CD4-positive, CD25-positive, alpha-beta regulatory T cell (primary cell): ENCODE measurements around the gene CRMP1. TPM values are rescaled to one million over a fixed set of nuclear protein-coding genes. Genes with fewer than 3 reads are reported as not detected.
A peak's percentile ranks its signal among the peaks of the same experiment; 100 is the strongest.

Experiments used
- ATAC-seq, 2 donors: fragments of 150-1000 bp; cut with Tn5 transposase; one replicate each; pipeline ENCODE4 v1.10.0; 2021; ENCODE audit warnings: low read depth in 2 of 2, moderate number of reproducible peaks in 2 of 2, moderate library complexity in 1 of 2
- DNase-seq, 3 donors: peaks; one replicate each; pipeline versions ENCODE4 v3.0.0 to v3.0.0-alpha.2; 2012 to 2022; ENCODE audit warnings: mixed read lengths in 1 of 3
- H3K27ac ChIP-seq: one replicate; pipeline ENCODE4 v1.7.0; 2013; ENCODE audit warnings: mild to moderate bottlenecking, low read length; ENCODE audit not compliant: insufficient read depth, poor library complexity, severe bottlenecking
- H3K27me3 ChIP-seq: one replicate; pipeline ENCODE4 v1.7.0; 2013; ENCODE audit warnings: low read length; ENCODE audit not compliant: control insufficient read depth, insufficient read depth
- H3K36me3 ChIP-seq: one replicate; pipeline ENCODE4 v1.7.0; 2013; ENCODE audit warnings: mild to moderate bottlenecking, low read length, moderate library complexity; ENCODE audit not compliant: control insufficient read depth, insufficient read depth
- H3K4me1 ChIP-seq: 2 replicates; pipeline ENCODE4 v1.7.0; 2013; ENCODE audit warnings: mild to moderate bottlenecking, low read length; ENCODE audit not compliant: insufficient read depth, control insufficient read depth, poor library complexity, severe bottlenecking
- H3K4me3 ChIP-seq: one replicate; pipeline ENCODE4 v1.7.0; 2013; ENCODE audit warnings: low read depth, mild to moderate bottlenecking, low read length, moderate library complexity
- H3K9me3 ChIP-seq, 2 experiments: 1 replicate in 1 of 2; 2 replicates in 1 of 2; pipeline ENCODE4 v1.7.0; 2013; ENCODE audit warnings: low read length in 2 of 2, mild to moderate bottlenecking in 1 of 2, moderate library complexity in 1 of 2; ENCODE audit not compliant: control insufficient read depth in 2 of 2
- H3K27ac Mint-ChIP-seq, 3 donors: one replicate each; pipeline ENCODE4 v1.8.0; 2020 to 2022; ENCODE audit warnings: mild to moderate bottlenecking in 3 of 3, mixed read lengths in 3 of 3, moderate library complexity in 2 of 3
- H3K27me3 Mint-ChIP-seq: one replicate; pipeline ENCODE4 v1.8.0; 2022; ENCODE audit warnings: mild to moderate bottlenecking, mixed read lengths
- H3K36me3 Mint-ChIP-seq: one replicate; pipeline ENCODE4 v1.8.0; 2020; ENCODE audit warnings: mixed read lengths
- H3K4me1 Mint-ChIP-seq, 4 donors: one replicate each; pipeline ENCODE4 v1.8.0; 2020 to 2022; ENCODE audit warnings: mixed read lengths in 4 of 4, mild to moderate bottlenecking in 1 of 4
- H3K4me3 Mint-ChIP-seq, 4 donors: one replicate each; pipeline ENCODE4 v1.8.0; 2020 to 2022; ENCODE audit warnings: mild to moderate bottlenecking in 4 of 4, mixed read lengths in 4 of 4, moderate library complexity in 3 of 4
- H3K9me3 Mint-ChIP-seq, 7 donors: one replicate each; pipeline ENCODE4 v1.8.0; 2020 to 2022; ENCODE audit warnings: mixed read lengths in 7 of 7, mild to moderate bottlenecking in 3 of 7, moderate library complexity in 2 of 7
- polyA plus RNA-seq, 4 donors: library from polyadenylated mRNA; unstranded; fragments of 300-500 nt; fragmentation: Illumina TruSeq; gene quantifications; one replicate each; pipeline ENCODE4 v1.2.3, GENCODE V29; 2021
- total RNA-seq: library from RNA; stranded (reverse); gene quantifications from one replicate; pipeline ENCODE4 v1.2.3, GENCODE V29; 2022

Gene CRMP1
- total and polyA plus RNA-seq, 5 donors from 2014 or later: not detected

- Histone ChIP-seq H3K4me3 (no peak overlapping the region), H3K9me3 (no peaks in the 10 kb centered on the region), H3K27ac (no peak overlapping the region), H3K27me3 (peaks cover 2% of the 10 kb centered on the region), H3K36me3 (no peaks in the 10 kb centered on the region), H3K4me1 (no peaks in the 10 kb centered on the region)
- DNase-seq (no peak), ATAC-seq (no peak)
- H3K27ac Mint-ChIP-seq: no peak overlapping the region
- H3K27me3 Mint-ChIP-seq: peaks cover 25% of the 10 kb centered on the region
- peaks cover 0 to 4% (median 2%) of the 10 kb centered on the region in 7 donors for H3K9me3 Mint-ChIP-seq
- H3K36me3 Mint-ChIP-seq: no peaks in the 10 kb centered on the region
- no peak overlapping the region for H3K4me3 Mint-ChIP-seq
- no peaks in the 10 kb centered on the region for H3K4me1 Mint-ChIP-seq
Measured at GRCh38 chr4:5900844-5901243, 8.0 kb upstream of the CRMP1 start.

GRCh38 chr4:5899881-5900280, 7.0 kb upstream of the CRMP1 start:
- Histone ChIP-seq H3K4me3 (no peak overlapping the region), H3K27ac (no peak overlapping the region), H3K9me3 (no peaks in the 10 kb centered on the region), H3K4me1 (no peaks in the 10 kb centered on the region), H3K27me3 (peaks cover 7% of the 10 kb centered on the region), H3K36me3 (no peaks in the 10 kb centered on the region)
- H3K4me3 Mint-ChIP-seq: no peak overlapping the region
- H3K27me3 Mint-ChIP-seq: peaks cover 27% of the 10 kb centered on the region
- peak overlapping the region in 1 of 3 donors; percentile 14 for H3K27ac Mint-ChIP-seq
- DNase-seq (no peak), ATAC-seq (no peak)
- H3K4me1 Mint-ChIP-seq: no peaks in the 10 kb centered on the region
- H3K36me3 Mint-ChIP-seq: no peaks in the 10 kb centered on the region
- peaks cover 0 to 4% (median 0%) of the 10 kb centered on the region in 7 donors for H3K9me3 Mint-ChIP-seq

- Histone ChIP-seq H3K27ac (no peak overlapping the region), H3K4me3 (no peak overlapping the region), H3K27me3 (peaks cover 5% of the 10 kb centered on the region), H3K4me1 (no peaks in the 10 kb centered on the region), H3K36me3 (no peaks in the 10 kb centered on the region), H3K9me3 (no peaks in the 10 kb centered on the region)
- ATAC-seq (no peak), DNase-seq (no peak)
- peaks cover 26% of the 10 kb centered on the region for H3K27me3 Mint-ChIP-seq
- H3K4me1 Mint-ChIP-seq: no peaks in the 10 kb centered on the region
- no peaks in the 10 kb centered on the region for H3K36me3 Mint-ChIP-seq
- H3K4me3 Mint-ChIP-seq: no peak overlapping the region
- no peak overlapping the region for H3K27ac Mint-ChIP-seq
- peaks cover 0 to 4% (median 0%) of the 10 kb centered on the region in 7 donors for H3K9me3 Mint-ChIP-seq
Measured at GRCh38 chr4:5899396-5899795, 6.5 kb upstream of the CRMP1 start.

- H3K27ac Mint-ChIP-seq: no peak overlapping the region
- no peak overlapping the region for H3K27ac ChIP-seq
- H3K36me3 ChIP-seq: no peaks in the 10 kb centered on the region
- no peak overlapping the region for H3K4me3 ChIP-seq
- ATAC-seq (no peak), DNase-seq (no peak)
- no peak overlapping the region for H3K4me3 Mint-ChIP-seq
- peaks cover 0 to 3% (median 0%) of the 10 kb centered on the region in 4 donors for H3K4me1 Mint-ChIP-seq
- H3K9me3 Mint-ChIP-seq: peaks cover 0 to 7% (median 0%) of the 10 kb centered on the region in 7 donors
- no peaks in the 10 kb centered on the region for H3K36me3 Mint-ChIP-seq
- no peaks in the 10 kb centered on the region for H3K9me3 ChIP-seq
- H3K4me1 ChIP-seq: no peaks in the 10 kb centered on the region
- peaks cover 30% of the 10 kb centered on the region for H3K27me3 Mint-ChIP-seq
- H3K27me3 ChIP-seq: peaks cover 10% of the 10 kb centered on the region
Measured at GRCh38 chr4:5897674-5898073, 4.8 kb upstream of the CRMP1 start.

- peaks cover 39% of the 10 kb centered on the region for H3K27me3 Mint-ChIP-seq
- Histone ChIP-seq H3K27me3 (peaks cover 16% of the 10 kb centered on the region), H3K27ac (no peak overlapping the region), H3K9me3 (no peaks in the 10 kb centered on the region), H3K36me3 (no peaks in the 10 kb centered on the region), H3K4me3 (no peak overlapping the region), H3K4me1 (no peaks in the 10 kb centered on the region)
- DNase-seq (no peak), ATAC-seq (no peak)
- peaks cover 0 to 7% (median 0%) of the 10 kb centered on the region in 7 donors for H3K9me3 Mint-ChIP-seq
- H3K36me3 Mint-ChIP-seq: no peaks in the 10 kb centered on the region
- peaks cover 0 to 6% (median 0%) of the 10 kb centered on the region in 4 donors for H3K4me1 Mint-ChIP-seq
- no peak overlapping the region for H3K27ac Mint-ChIP-seq
- H3K4me3 Mint-ChIP-seq: no peak overlapping the region
Measured at GRCh38 chr4:5895287-5895686, 2.4 kb upstream of the CRMP1 start.

- Mint-ChIP-seq H3K27ac (no peak overlapping the region), H3K4me1 (peaks cover 0 to 9% (median 2%) of the 10 kb centered on the region in 4 donors), H3K27me3 (peaks cover 49% of the 10 kb centered on the region), H3K36me3 (no peaks in the 10 kb centered on the region), H3K9me3 (peaks cover 0 to 7% (median 2%) of the 10 kb centered on the region in 7 donors), H3K4me3 (no peak overlapping the region)
- no peak overlapping the region for H3K4me3 ChIP-seq
- H3K9me3 ChIP-seq: no peaks in the 10 kb centered on the region
- DNase-seq: no peak
- H3K36me3 ChIP-seq: no peaks in the 10 kb centered on the region
- ATAC-seq: no peak
- no peak overlapping the region for H3K27ac ChIP-seq
- H3K27me3 ChIP-seq: peaks cover 24% of the 10 kb centered on the region
- no peaks in the 10 kb centered on the region for H3K4me1 ChIP-seq
Measured at GRCh38 chr4:5894266-5894665, 1.4 kb upstream of the CRMP1 start.

GRCh38 chr4:5893591-5893990, 705 bp upstream of the CRMP1 start:
- Histone ChIP-seq H3K4me1 (no peaks in the 10 kb centered on the region), H3K9me3 (no peaks in the 10 kb centered on the region), H3K27ac (no peak overlapping the region), H3K36me3 (no peaks in the 10 kb centered on the region), H3K27me3 (peaks cover 26% of the 10 kb centered on the region), H3K4me3 (no peak overlapping the region)
- DNase-seq (no peak), ATAC-seq (no peak)
- H3K27me3 Mint-ChIP-seq: peaks cover 56% of the 10 kb centered on the region
- H3K27ac Mint-ChIP-seq: no peak overlapping the region
- H3K4me1 Mint-ChIP-seq: peaks cover 0 to 13% (median 2%) of the 10 kb centered on the region in 4 donors
- H3K4me3 Mint-ChIP-seq: peak overlapping the region in 1 of 4 donors; percentile 3
- no peaks in the 10 kb centered on the region for H3K36me3 Mint-ChIP-seq
- peaks cover 0 to 8% (median 2%) of the 10 kb centered on the region in 7 donors for H3K9me3 Mint-ChIP-seq

- no peak overlapping the region for H3K27ac Mint-ChIP-seq
- peaks cover 57% of the 10 kb centered on the region for H3K27me3 Mint-ChIP-seq
- peaks cover 26% of the 10 kb centered on the region for H3K27me3 ChIP-seq
Measured at GRCh38 chr4:5892323-5893003, 423 bp downstream of the CRMP1 start.

More at GRCh38 chr4:5892323-5893003, 423 bp downstream of the CRMP1 start:
- Histone ChIP-seq H3K27ac (no peak overlapping the region), H3K36me3 (no peaks in the 10 kb centered on the region), H3K4me1 (peaks cover 6% of the 10 kb centered on the region), H3K9me3 (no peaks in the 10 kb centered on the region), H3K4me3 (no peak overlapping the region)
- DNase-seq: no peak
- H3K9me3 Mint-ChIP-seq: peaks cover 0 to 8% (median 2%) of the 10 kb centered on the region in 7 donors
- no peak for ATAC-seq
- H3K36me3 Mint-ChIP-seq: no peaks in the 10 kb centered on the region
- no peak overlapping the region for H3K4me3 Mint-ChIP-seq
- H3K4me1 Mint-ChIP-seq: peaks cover 0 to 13% (median 2%) of the 10 kb centered on the region in 4 donors
